ENCODE results near the gene LIPF. TPM values are rescaled to one million over a fixed set of nuclear protein-coding genes. Genes with fewer than 3 reads are reported as not detected.

LIPF gene
- total and polyA plus RNA-seq, 4 donors, result not detected

DNA sequence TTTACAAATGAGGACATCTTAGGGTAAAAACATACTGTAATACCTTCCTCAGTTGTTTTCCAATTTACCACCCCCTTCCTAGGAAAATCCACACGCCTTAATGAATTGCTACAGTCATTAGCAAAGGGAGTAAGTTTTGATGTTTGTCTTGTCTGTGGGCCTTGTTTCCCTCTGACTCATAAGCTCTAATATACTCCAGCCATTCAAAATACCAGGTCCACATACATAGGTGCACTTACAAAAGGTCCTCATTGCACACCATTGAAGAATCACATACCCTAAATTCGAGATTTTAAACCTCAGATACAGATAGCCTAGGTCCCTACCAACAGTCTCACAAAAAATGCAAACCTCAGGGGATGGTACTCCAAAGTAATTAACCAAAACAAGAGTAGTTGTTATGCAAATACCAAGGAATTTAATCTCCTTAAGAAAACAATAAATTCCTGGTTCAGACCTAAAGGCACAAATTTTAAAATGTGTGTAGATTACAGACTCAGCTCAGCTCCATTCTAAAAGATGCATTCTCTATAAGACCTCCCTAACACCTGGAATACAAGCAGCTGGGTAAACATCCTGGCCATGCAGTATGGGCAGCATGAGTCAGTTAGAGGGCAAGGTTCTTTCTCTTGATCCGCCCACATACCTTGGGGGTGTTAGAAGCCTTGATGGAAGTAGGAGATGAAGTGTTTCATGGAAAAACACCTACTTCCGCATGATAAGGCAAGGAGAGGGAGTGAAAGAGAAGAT, 38.8 kb downstream of the LIPF start:
- Histone ChIP-seq H3K27ac (ENCODE audit: low read depth in 1 of 2, low read length in 2 of 2) (no peak overlapping the region), H3K36me3 (ENCODE audit: control insufficient read depth in 4 of 4, insufficient read depth in 3 of 4, low read depth in 1 of 4, low read length in 3 of 4) (no peaks in the 10 kb centered on the region), H3K9me3 (ENCODE audit: control insufficient read depth in 4 of 4, low read length in 3 of 4) (no peaks in the 10 kb centered on the region), H3K9ac (ENCODE audit: low read depth in 1 of 2, low read length in 2 of 2) (no peak overlapping the region), H3K4me3 (ENCODE audit: low read depth in 1 of 3, low read length in 3 of 3) (no peak overlapping the region), H3K4me1 (ENCODE audit: control insufficient read depth in 4 of 4, insufficient read depth in 4 of 4, low read length in 3 of 4) (no peaks in the 10 kb centered on the region), H3K27me3 (ENCODE audit: control insufficient read depth in 4 of 4, insufficient read depth in 4 of 4, low read length in 3 of 4) (no peaks in the 10 kb centered on the region)
- DNase-seq (ENCODE audit: low spot score), result no peak
- WGBS, result 73% methylated on average over 4 of the region's 4 CpGs
- TF ChIP-seq, protein P1, sequence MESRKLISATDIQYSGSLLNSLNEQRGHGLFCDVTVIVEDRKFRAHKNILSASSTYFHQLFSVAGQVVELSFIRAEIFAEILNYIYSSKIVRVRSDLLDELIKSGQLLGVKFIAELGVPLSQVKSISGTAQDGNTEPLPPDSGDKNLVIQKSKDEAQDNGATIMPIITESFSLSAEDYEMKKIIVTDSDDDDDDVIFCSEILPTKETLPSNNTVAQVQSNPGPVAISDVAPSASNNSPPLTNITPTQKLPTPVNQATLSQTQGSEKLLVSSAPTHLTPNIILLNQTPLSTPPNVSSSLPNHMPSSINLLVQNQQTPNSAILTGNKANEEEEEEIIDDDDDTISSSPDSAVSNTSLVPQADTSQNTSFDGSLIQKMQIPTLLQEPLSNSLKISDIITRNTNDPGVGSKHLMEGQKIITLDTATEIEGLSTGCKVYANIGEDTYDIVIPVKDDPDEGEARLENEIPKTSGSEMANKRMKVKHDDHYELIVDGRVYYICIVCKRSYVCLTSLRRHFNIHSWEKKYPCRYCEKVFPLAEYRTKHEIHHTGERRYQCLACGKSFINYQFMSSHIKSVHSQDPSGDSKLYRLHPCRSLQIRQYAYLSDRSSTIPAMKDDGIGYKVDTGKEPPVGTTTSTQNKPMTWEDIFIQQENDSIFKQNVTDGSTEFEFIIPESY (IDR thresholded peaks at IDR 0.05), result no peak
- TF ChIP-seq, protein P2, sequence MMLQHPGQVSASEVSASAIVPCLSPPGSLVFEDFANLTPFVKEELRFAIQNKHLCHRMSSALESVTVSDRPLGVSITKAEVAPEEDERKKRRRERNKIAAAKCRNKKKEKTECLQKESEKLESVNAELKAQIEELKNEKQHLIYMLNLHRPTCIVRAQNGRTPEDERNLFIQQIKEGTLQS (IDR thresholded peaks at IDR 0.05), result no peak
- no peak for TF ChIP-seq CTCF (IDR thresholded peaks at IDR 0.05; ENCODE audit: low read depth, low read length, missing input control)
- no peak for TF ChIP-seq MAX (IDR thresholded peaks at IDR 0.05)
- no peak for TF ChIP-seq FOXA1 (IDR thresholded peaks at IDR 0.05)
- no peak for TF ChIP-seq RXRA (IDR thresholded peaks at IDR 0.05)
- no peak for TF ChIP-seq RAD21 (IDR thresholded peaks at IDR 0.05)
- TF ChIP-seq HNF4G (IDR thresholded peaks at IDR 0.05), result no peak
- TF ChIP-seq SP1 (IDR thresholded peaks at IDR 0.05), result no peak
- TF ChIP-seq HNF4A (conservative IDR thresholded peaks at IDR 0.05), result no peak
- TF ChIP-seq NR2F2 (IDR thresholded peaks at IDR 0.05), result no peak
- no peak for TF ChIP-seq JUND (IDR thresholded peaks at IDR 0.05)
- TF ChIP-seq EGR1 (IDR thresholded peaks at IDR 0.05; ENCODE audit: low read depth in 2 of 2), result no peak
- TF ChIP-seq YY1 (IDR thresholded peaks at IDR 0.05), result no peak
- no peak for TF ChIP-seq TAF1 (conservative IDR thresholded peaks at IDR 0.05)

DNA sequence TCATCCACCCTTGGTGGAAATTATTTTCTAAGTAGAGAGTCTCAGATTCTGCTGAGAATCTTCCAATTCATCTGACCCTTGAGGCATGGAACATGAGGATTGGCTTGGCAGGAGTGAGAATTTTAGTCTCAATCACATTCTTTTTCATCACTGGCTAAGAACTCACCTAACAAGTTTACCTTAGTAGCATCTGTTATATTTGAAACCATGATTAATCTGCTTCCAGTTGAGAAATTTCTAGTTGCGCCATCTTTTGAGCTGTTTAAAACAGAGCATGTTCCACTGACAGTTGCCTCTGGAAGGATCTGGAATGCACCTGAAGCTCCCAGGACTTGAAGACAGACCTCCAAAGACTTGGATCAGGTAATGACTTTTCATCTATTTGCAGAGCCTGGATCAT, 41.7 kb downstream of the LIPF start, which contains the start of gene LIPK:
Gene LIPK, plus strand, starts transcription at position 292 of the 400 bp plus-strand sequence. CDS start 18,295 bp downstream, outside the sequence.
- H3K9me3 ChIP-seq (ENCODE audit: control insufficient read depth in 4 of 4, low read length in 3 of 4), result no peaks in the 10 kb centered on the region
- TF ChIP-seq, protein P1 (IDR thresholded peaks at IDR 0.05), result no peak
- TF ChIP-seq NR2F2 (IDR thresholded peaks at IDR 0.05), result no peak
- no peak for TF ChIP-seq FOXA1 (IDR thresholded peaks at IDR 0.05)
- TF ChIP-seq CTCF (IDR thresholded peaks at IDR 0.05; ENCODE audit: low read depth, low read length, missing input control), result no peak
- TF ChIP-seq EGR1 (IDR thresholded peaks at IDR 0.05; ENCODE audit: low read depth in 2 of 2), result no peak
- TF ChIP-seq HNF4G (IDR thresholded peaks at IDR 0.05), result no peak
- TF ChIP-seq, protein P3, sequence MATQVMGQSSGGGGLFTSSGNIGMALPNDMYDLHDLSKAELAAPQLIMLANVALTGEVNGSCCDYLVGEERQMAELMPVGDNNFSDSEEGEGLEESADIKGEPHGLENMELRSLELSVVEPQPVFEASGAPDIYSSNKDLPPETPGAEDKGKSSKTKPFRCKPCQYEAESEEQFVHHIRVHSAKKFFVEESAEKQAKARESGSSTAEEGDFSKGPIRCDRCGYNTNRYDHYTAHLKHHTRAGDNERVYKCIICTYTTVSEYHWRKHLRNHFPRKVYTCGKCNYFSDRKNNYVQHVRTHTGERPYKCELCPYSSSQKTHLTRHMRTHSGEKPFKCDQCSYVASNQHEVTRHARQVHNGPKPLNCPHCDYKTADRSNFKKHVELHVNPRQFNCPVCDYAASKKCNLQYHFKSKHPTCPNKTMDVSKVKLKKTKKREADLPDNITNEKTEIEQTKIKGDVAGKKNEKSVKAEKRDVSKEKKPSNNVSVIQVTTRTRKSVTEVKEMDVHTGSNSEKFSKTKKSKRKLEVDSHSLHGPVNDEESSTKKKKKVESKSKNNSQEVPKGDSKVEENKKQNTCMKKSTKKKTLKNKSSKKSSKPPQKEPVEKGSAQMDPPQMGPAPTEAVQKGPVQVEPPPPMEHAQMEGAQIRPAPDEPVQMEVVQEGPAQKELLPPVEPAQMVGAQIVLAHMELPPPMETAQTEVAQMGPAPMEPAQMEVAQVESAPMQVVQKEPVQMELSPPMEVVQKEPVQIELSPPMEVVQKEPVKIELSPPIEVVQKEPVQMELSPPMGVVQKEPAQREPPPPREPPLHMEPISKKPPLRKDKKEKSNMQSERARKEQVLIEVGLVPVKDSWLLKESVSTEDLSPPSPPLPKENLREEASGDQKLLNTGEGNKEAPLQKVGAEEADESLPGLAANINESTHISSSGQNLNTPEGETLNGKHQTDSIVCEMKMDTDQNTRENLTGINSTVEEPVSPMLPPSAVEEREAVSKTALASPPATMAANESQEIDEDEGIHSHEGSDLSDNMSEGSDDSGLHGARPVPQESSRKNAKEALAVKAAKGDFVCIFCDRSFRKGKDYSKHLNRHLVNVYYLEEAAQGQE (IDR thresholded peaks at IDR 0.05), result no peak
- TF ChIP-seq RAD21 (IDR thresholded peaks at IDR 0.05), result no peak
- TF ChIP-seq GABPA (IDR thresholded peaks at IDR 0.05 in 1 of 2, conservative IDR thresholded peaks at IDR 0.05 in 1 of 2), result no peak
- TF ChIP-seq TAF1 (conservative IDR thresholded peaks at IDR 0.05), result no peak
- no peak for TF ChIP-seq YY1 (IDR thresholded peaks at IDR 0.05)
- TF ChIP-seq JUND (IDR thresholded peaks at IDR 0.05), result no peak
- TF ChIP-seq FOXA2 (IDR thresholded peaks at IDR 0.05), result no peak
- no peak for TF ChIP-seq MAX (IDR thresholded peaks at IDR 0.05)
- no peak for TF ChIP-seq RXRA (IDR thresholded peaks at IDR 0.05)
- H3K36me3 ChIP-seq (ENCODE audit: control insufficient read depth in 4 of 4, insufficient read depth in 3 of 4, low read depth in 1 of 4, low read length in 3 of 4), result no peaks in the 10 kb centered on the region
- H3K9ac ChIP-seq (ENCODE audit: low read depth in 1 of 2, low read length in 2 of 2), result no peak within 1 kb of the TSS
- 94% methylated on average over 1 of the region's 1 CpG for WGBS
- no peak within 1 kb of the TSS for H3K4me3 ChIP-seq (ENCODE audit: low read depth in 1 of 3, low read length in 3 of 3)
- H3K4me1 ChIP-seq (ENCODE audit: control insufficient read depth in 4 of 4, insufficient read depth in 4 of 4, low read length in 3 of 4), result no peaks in the 10 kb centered on the region
- no peak within 1 kb of the TSS for H3K27ac ChIP-seq (ENCODE audit: low read depth in 1 of 2, low read length in 2 of 2)
- DNase-seq (ENCODE audit: low spot score), result no peak
- H3K27me3 ChIP-seq (ENCODE audit: control insufficient read depth in 4 of 4, insufficient read depth in 4 of 4, low read length in 3 of 4), result no peaks in the 10 kb centered on the region
